Lung (tissue), 12 donors: Measurements from ENCODE around the gene SYNGR4. TPM values are rescaled to one million over a fixed set of nuclear protein-coding genes. Genes with fewer than 3 reads are reported as not detected.
"Not testable (repeated sequence)": the region's sequence is repeated elsewhere in the genome, so short reads cannot be mapped to it uniquely, and the experiment has no call there.

Experiments used
- ATAC-seq: fragments of 200-7000 bp; cut with Tn5 transposase; one replicate; pipeline ENCODE4 v1.9.1; 2020; ENCODE audit warnings: moderate number of reproducible peaks; ENCODE audit not compliant: insufficient read depth, low FRiP score
- DNase-seq, 3 donors: peaks; one replicate each; pipeline ENCODE4 v3.0.0-alpha.2; 2013 to 2017
- H3K27ac ChIP-seq, 2 donors: one replicate each; pipeline ENCODE4 v1.5.1; 2013; ENCODE audit warnings: mild to moderate bottlenecking in 2 of 2, moderate library complexity in 2 of 2, control low read depth in 1 of 2, inconsistent platforms in 1 of 2, low read depth in 1 of 2, low read length in 1 of 2
- H3K27me3 ChIP-seq, 3 donors: one replicate each; pipeline ENCODE4 v1.5.1; 2013; ENCODE audit warnings: low read length in 2 of 3; ENCODE audit not compliant: control insufficient read depth in 3 of 3, insufficient read depth in 3 of 3
- H3K36me3 ChIP-seq, 4 donors: one replicate each; pipeline ENCODE4 v1.5.1; 2013; ENCODE audit warnings: low read length in 4 of 4, mild to moderate bottlenecking in 1 of 4, moderate library complexity in 1 of 4; ENCODE audit not compliant: control insufficient read depth in 4 of 4, insufficient read depth in 4 of 4
- H3K4me1 ChIP-seq, 5 donors: one replicate each; pipeline ENCODE4 v1.5.1; 2013; ENCODE audit warnings: low read length in 5 of 5, mild to moderate bottlenecking in 2 of 5, moderate library complexity in 1 of 5; ENCODE audit not compliant: control insufficient read depth in 5 of 5, insufficient read depth in 5 of 5
- H3K4me3 ChIP-seq: one replicate; pipeline ENCODE4 v1.5.1; 2013; ENCODE audit warnings: mild to moderate bottlenecking, control low read depth, moderate library complexity
- H3K9ac ChIP-seq, 2 donors: one replicate each; pipeline ENCODE4 v1.5.1; 2013; ENCODE audit warnings: low read length in 2 of 2, control low read depth in 1 of 2; ENCODE audit not compliant: insufficient read depth in 1 of 2
- H3K9me3 ChIP-seq, 4 donors: one replicate each; pipeline ENCODE4 v1.5.1; 2013; ENCODE audit warnings: low read length in 3 of 4, mild to moderate bottlenecking in 1 of 4, moderate library complexity in 1 of 4; ENCODE audit not compliant: control insufficient read depth in 4 of 4, insufficient read depth in 3 of 4
- WGBS, 2 donors: extraction: QIAGEN DNeasy Blood & Tissue Kit; methylation state at CpG; one replicate each; pipeline ENCODE4 v1.1.7; 2013; 5-methylcytosine and 5-hydroxymethylcytosine counted together
- polyA plus RNA-seq, 2 donors: library from polyadenylated mRNA; stranded (reverse); fragments of 200-250 nt; gene quantifications; one replicate each; pipeline ENCODE4 v1.2.1, GENCODE V29; 2013
- total RNA-seq, 2 donors: library from RNA; depleted of rRNA in 1 of 2; stranded (reverse); fragments of >200 nt in 1 of 2; gene quantifications; one replicate each; pipeline ENCODE4 v1.2.1, GENCODE V29; 2014 to 2021
- TF ChIP-seq, protein P1 (sequence below): IDR thresholded peaks from 2 replicates; pipeline ENCODE4 v1.5.1; 2012; ENCODE audit warnings: mild to moderate bottlenecking; ENCODE audit errors: control extremely low read depth, extremely low read depth
- donor health status: control.
- donor health status: control.
- donor health status: Bipolar disorder and iron deficiency.
- donor health status: healthy.
- donor health status: DM: yes; HTN: yes; CAD: no.

Gene SYNGR4
- total and polyA plus RNA-seq, 4 donors: not detected

DNA sequence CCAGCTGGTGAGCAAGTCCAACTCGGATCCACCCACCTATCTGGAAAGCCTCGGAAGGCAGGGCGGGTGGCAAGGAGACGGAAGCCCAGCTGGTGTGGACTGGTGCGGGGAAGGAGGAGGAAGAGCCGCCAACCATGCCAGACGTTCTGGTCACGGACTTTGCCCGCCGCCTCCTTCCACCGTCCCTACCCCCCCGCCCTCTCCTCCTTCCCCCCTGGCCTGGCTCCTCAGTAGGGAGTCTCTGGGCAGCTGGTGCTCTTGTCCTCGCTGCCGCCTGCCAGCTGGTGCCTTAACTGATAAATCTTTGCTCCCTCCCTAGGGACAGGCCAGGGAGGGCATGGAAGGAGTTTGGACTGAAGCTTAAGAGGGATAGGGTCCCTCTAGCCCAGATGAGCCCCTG lies 4.8 kb downstream of the SYNGR4 start:
- H3K4me3 ChIP-seq: no peak overlapping the region
- peaks cover 0 to 4% (median 2%) of the 10 kb centered on the region in 5 donors for H3K4me1 ChIP-seq
- H3K9ac ChIP-seq: no peak overlapping the region
- 78 to 79% methylated on average over 13 to 14 of the region's 14 CpGs for WGBS, 2 donors
- H3K27me3 ChIP-seq: no peaks in the 10 kb centered on the region
- TF ChIP-seq, protein P1, sequence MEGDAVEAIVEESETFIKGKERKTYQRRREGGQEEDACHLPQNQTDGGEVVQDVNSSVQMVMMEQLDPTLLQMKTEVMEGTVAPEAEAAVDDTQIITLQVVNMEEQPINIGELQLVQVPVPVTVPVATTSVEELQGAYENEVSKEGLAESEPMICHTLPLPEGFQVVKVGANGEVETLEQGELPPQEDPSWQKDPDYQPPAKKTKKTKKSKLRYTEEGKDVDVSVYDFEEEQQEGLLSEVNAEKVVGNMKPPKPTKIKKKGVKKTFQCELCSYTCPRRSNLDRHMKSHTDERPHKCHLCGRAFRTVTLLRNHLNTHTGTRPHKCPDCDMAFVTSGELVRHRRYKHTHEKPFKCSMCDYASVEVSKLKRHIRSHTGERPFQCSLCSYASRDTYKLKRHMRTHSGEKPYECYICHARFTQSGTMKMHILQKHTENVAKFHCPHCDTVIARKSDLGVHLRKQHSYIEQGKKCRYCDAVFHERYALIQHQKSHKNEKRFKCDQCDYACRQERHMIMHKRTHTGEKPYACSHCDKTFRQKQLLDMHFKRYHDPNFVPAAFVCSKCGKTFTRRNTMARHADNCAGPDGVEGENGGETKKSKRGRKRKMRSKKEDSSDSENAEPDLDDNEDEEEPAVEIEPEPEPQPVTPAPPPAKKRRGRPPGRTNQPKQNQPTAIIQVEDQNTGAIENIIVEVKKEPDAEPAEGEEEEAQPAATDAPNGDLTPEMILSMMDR: no peak
- H3K9me3 ChIP-seq: no peaks in the 10 kb centered on the region
- ATAC-seq (no peak), DNase-seq (no peak)
- no peaks in the 10 kb centered on the region for H3K36me3 ChIP-seq
- no peak overlapping the region for H3K27ac ChIP-seq

DNA sequence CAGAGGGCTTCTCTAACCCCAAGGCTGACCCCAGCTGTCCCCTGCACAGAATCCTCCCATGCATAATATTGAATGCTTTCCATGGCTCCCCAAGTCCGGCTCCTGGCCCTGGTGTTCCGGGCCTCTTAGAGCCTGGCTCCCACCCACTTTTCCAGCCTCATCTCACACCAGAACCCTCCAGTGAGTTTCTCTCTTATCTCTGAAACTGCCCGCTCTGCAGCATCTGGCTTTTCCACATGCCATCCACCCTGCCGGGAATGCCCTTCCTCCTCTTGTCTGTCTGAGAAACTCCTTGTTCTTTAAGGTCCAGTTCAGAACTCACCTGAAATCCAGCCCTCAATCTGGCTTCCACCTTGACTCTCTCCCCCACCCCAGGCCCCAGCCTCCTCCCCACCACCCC lies 6.8 kb downstream of the SYNGR4 start:
- ATAC-seq (no peak), DNase-seq (no peak)
- TF ChIP-seq, protein P1: no peak
- Histone ChIP-seq H3K4me1 (no peaks in the 10 kb centered on the region), H3K27me3 (no peaks in the 10 kb centered on the region), H3K36me3 (no peaks in the 10 kb centered on the region), H3K4me3 (no peak overlapping the region), H3K27ac (no peak overlapping the region), H3K9ac (no peak overlapping the region), H3K9me3 (no peaks in the 10 kb centered on the region)
- WGBS, 2 donors: 90 to 97% methylated on average over 4 of the region's 4 CpGs

DNA sequence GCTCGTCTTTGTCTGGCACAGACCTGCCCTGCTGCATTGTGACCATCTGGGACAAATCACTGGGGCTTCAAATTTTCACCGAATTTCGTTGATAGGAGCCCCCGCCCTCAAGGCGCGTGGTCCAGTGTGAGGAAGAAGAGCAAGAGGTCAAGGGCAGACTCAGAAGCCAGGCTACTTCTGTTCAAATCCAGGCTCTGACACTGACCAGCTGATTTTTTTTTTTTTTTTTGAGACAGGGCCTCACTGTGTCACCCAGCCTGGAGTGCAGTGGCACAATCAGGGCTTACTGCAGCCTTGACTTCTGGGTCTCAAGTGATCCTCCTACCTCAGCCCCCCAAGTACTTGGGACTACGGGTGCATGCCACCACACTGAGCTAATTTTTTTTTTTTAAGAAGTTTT lies 7.2 kb downstream of the SYNGR4 start:
- no peak overlapping the region for H3K4me3 ChIP-seq
- no peak for DNase-seq
- TF ChIP-seq, protein P1: no peak
- no peaks in the 10 kb centered on the region for H3K27me3 ChIP-seq
- H3K4me1 ChIP-seq: no peaks in the 10 kb centered on the region
- 71 to 78% methylated on average over 7 of the region's 7 CpGs for WGBS, 2 donors
- no peak overlapping the region for H3K27ac ChIP-seq
- no peaks in the 10 kb centered on the region for H3K9me3 ChIP-seq
- no peak for ATAC-seq
- no peak overlapping the region for H3K9ac ChIP-seq
- H3K36me3 ChIP-seq: no peaks in the 10 kb centered on the region

DNA sequence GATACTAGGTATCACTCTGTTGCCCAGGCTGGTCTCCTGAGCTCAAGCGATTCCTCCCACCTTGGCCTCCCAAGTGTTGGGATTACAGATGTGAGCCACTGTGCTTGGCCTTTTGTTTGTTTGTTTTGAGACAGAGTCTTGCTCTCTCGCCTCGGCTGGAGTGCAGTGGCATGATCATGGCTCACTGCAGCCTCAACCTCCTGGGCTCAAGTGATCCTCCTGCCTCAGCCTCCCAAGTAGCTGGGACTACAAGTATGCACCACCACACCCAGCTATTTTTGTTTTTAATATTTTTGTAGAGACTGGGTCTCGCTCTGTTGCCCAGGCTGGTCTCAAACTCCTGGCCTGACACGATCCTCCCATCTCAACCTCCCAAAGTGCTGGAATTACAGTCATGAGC lies 7.6 kb downstream of the SYNGR4 start:
- DNase-seq, H3K4me1 ChIP-seq, ATAC-seq, H3K9ac ChIP-seq, H3K36me3 ChIP-seq, H3K27me3 ChIP-seq, H3K4me3 ChIP-seq, H3K9me3 ChIP-seq, H3K27ac ChIP-seq: not testable (repeated sequence)
- WGBS, 2 donors: 89 to 94% methylated on average over 5 of the region's 5 CpGs
